HTR-8/SVneo (cell line): ENCODE data around the gene BLCAP.
A peak's percentile ranks its signal among the peaks of the same experiment; 100 is the strongest.
"Not testable (repeated sequence)": the region's sequence is repeated elsewhere in the genome, so short reads cannot be mapped to it uniquely, and the experiment has no call there.

ENCODE experiments used
- DNase-seq: peaks from one replicate; pipeline ENCODE4 v3.0.0; 2011; ENCODE audit warnings: low spot score, mixed read lengths; ENCODE audit not compliant: insufficient read length
- FAIRE-seq: peaks from 2 replicates; lab custom pipeline; 2011; peaks lifted over from hg19 to GRCh38; lab: Jason Lieb, UNC

The BLCAP gene

DNA sequence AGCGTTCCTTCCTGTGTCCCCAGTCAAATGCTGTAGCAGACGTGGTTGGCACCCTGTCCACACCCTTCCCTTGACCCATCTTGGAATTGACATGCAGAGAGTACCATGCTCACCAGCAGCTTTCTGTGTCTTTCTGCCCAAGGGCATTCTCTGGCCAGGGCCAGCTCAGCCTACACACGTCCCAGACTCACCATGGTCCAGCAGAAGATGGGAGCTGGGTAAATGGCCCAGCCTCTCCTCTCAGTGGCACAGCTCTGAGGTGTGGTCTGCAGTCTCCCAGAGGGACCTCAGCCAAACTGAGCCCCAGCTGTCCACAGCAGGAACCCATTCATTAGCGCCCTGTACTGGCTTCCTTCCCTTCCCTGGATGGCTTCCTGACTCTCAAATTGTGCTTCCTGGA is 31.1 kb upstream of the BLCAP start:
- peak; percentile 16 for FAIRE-seq
- DNase-seq: no peak

DNA sequence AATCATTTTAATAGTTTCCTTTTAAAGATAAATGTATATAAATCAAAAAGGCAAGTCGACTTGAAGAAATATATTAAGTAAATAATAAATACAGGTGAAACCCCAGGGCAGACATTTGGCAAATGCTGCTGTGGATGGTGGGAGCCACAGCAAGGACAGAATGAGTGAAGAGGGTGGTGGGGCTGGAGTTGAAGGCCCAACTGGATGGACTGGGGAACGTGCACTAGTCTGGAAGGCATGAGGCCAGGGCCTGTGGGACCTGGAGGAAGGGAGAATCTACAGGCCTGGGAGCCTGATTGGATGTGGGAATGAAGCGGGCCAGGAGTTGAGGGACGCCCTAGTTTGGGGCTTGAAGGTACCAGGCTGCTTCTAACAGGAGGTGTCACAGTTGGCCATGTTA is 30.6 kb upstream of the BLCAP start:
- FAIRE-seq: no peak
- no peak for DNase-seq

DNA sequence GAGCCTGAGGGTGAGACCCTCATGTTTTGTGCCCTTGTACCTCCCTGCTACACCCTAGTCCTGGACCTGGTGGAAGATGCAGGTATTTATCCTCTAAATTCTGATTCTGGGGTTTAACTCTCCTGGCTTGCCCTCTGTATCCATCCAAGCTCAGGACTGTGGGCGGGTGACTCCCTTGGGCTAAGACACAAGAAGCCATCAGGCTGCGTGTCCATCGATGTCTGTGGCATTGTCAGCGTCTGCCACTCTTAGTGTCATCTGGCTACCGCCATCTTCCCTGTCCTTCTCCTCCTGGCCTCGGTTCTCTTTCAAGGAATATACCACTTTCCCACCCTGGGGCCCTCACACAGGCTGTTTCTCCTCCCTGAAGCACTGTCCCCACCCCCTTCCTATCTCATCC is 28.9 kb upstream of the BLCAP start:
- FAIRE-seq: no peak

DNA sequence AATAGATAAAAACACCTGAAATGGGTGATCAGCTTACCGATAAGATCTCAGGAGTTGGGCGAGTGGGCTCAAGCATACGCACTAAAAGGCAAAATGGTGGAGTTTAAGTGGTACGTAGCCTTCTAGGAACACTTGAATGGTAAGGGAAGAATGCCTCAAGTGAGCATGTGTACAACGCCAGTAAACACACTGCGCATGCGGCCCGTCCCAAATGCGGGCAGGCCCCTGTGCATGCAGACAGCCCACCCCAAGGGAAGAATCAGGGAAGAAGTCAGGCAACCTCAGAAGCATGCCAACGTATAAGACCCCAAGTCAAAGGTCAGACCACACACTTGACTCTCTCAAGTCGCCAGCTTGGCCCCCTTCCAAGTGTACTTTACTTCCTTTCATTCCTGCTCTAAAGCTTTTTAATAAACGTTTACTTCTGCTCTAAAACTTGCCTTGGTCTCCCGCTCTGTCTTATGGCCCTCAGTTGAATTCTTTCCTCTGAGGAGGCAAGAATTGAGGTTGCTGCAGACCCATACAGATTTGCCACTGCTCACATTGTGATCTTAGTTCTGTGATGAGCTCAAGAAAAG is 27.1 kb upstream of the BLCAP start:
- DNase-seq, FAIRE-seq: not testable (repeated sequence)

More for the DNA sequence above, 28.9 kb upstream of the BLCAP start:
- no peak for DNase-seq

DNA sequence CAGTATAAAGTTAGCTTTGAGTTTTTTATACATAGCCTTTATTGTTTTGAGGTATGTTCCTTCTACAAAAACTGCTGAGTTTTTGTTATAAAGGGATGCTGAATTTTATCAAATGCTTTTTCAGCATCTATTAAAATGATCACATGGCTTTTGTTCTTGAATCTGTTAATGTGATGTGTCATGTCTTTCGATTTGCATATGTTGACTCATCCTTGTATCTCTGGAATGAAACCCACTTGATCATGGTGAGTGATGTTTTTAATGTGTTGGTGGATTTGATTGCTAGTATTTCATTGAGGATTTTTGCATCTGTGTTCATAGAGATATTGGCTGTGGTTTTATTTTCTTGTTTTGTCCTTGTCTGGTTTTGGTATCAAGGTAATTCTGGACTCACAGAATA is 24.7 kb upstream of the BLCAP start:
- FAIRE-seq (peak; percentile 86), DNase-seq (no peak)

DNA sequence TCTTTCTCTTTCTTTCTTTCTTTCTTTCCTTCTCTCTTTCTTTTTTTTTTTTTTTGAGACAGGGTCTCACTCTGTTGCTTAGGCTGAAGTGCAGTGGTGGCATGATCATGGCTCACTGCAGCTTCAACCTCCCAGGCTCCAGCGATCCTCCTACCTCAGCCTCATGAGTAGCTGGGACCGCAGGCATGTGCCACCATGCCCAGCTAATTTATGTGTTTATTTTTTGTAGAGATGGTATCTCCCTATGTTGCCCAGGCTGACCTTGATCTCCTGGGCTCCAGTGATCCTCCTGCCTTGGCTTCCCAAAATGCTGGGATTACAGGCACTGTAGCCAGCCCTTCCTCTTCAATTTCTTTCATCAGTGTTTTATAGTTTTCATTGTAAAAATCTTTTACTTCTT is 24.0 kb upstream of the BLCAP start:
- DNase-seq, FAIRE-seq: not testable (repeated sequence)

DNA sequence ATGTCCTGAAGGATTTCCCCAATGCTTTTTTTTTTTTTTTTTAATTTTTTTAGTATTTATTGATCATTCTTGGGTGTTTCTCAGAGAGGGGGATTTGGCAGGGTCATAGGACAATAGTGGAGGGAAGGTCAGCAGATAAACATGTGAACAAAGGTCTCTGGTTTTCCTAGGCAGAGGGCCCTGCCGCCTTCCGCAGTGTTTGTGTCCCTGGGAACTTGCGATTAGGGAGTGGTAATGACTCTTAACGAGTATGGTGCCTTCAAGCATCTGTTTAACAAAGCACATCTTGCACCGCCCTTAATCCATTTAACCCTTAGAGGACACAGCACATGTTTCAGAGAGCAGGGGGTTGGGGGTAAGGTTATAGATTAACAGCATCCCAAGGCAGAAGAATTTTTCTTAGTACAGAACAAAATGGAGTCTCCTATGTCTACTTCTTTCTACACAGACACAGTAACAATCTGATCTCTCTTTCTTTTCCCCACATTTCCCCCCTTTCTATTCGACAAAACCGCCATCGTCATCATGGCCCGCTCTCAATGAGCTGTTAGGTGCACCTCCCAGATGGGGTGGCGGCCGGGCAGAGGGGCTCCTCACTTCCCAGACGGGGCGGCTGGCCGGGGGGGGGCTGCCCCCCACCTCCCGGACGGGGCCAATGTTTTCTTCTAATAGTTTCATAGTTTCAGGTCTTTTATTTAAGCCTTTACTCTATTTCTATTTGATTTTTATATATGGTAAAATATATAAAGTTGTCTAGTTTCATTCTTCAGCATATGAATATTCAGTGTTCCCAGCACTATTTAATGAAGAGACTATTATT is 22.6 kb upstream of the BLCAP start:
- not testable (repeated sequence) for FAIRE-seq, DNase-seq

DNA sequence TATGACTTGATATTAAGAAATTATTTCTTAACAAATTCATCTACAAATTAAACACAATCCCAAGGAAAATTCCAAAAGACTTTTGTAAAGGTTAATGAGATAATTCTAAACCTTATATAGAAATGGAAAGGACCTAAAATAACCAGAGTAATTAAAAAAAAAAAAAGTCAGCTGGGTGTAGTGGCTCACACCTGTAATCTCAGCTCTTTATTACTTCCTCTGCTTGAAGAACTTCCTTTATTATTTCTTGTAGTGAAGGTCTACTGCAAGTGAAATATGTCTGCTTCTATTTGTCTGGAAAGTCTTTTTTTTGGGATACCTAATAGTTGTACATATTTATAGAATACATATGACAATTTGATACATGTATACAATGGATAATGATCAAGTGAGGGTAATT is 20.2 kb upstream of the BLCAP start:
- no peak for FAIRE-seq
- no peak for DNase-seq

DNA sequence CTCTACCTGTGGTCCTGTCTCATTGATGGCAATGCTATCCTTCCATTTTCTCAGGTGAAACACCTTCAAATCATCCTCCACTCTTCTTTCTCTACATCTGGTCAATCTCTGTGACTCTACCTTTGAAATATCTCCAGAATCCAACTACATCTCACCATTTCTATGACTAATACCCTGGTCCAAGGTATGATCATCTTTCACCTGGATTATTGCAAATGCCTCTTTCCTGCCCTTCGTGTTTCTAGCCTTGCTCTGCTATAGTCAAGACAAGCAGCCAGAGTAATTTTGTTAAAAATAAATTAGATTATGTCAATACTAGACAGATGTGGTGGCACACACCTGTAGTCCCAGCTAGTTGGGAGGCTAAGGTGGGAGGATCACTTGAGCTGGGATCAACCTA is 17.8 kb upstream of the BLCAP start:
- DNase-seq (no peak), FAIRE-seq (peak; percentile 65)

DNA sequence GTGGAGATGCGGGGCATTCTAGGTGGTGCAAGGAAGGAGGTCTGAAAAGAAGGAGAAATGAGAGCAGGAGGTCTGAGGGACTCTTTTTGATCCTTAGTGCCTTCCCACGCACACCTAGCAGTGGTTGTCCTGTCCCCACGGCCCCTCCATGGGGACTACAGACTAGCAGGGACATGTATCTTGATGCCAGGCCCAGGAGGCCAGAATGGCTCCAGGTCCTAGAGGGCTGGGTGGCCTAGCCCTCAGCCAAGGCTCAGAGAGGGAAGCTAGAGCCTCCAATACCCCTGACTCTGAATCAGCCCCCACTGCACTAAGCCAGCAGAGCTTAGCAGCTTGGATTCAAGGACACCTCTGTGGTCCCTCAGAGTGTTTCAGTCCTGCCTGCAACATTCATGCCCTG is 16.7 kb upstream of the BLCAP start:
- FAIRE-seq (peak; percentile 69), DNase-seq (no peak)

DNA sequence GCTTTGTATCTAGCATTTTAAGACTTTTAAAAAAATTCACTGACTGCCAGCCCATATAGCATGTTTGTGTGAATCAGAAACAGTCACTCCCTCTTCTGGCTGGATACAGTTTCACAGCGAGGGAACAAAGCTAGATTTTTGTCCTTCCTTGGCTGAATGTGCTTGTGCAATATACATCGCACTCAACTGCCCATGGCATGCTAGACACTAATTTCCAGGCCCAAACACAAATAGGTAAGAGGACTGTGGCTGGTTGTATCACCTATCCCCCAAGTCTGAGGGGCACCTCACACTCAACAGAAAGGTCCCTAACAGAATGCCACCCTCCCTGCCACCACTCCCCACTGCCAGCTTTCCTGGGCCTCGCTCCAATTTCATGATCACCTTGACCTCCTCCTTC is 16.2 kb upstream of the BLCAP start:
- FAIRE-seq (peak; percentile 89), DNase-seq (peak; percentile 86)

DNA sequence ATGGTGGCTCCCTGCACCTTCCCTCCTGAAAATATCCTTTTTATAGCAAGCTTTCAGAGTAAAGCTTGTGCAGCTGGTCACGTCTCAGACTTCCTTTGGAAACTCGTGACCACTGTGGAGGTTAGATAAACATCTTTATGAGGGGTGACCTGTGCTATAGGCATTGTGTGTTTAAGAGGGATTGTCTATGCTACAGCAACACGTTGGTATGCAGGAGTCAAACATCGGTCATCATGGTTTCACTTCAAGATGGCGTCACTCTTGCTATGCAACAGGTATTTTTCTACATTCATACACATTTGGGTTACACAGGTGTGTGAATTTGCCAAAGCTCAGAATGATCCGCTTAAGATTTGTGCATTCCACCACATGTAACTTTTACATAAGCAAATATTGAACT is 14.6 kb upstream of the BLCAP start:
- DNase-seq (no peak), FAIRE-seq (peak; percentile 97)

DNA sequence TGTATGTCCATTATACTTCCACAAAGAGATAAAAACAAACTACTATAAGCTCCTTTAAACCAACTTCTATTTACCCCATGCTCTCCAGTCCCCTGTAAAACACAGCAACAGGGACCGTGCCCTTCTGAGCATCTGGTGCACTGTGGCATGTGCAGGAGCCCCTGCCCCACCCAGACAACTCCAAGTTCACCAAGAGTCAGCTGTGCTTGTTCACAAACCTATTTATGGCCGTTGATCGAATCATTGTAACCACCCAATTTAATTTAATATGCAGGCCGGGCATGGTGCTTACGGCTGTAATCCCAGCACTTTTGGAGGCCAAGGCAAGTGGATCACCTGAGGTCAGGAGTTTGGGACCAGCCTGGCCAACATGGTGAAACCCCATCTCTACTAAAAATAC is 13.7 kb upstream of the BLCAP start:
- DNase-seq (no peak), FAIRE-seq (no peak)

DNA sequence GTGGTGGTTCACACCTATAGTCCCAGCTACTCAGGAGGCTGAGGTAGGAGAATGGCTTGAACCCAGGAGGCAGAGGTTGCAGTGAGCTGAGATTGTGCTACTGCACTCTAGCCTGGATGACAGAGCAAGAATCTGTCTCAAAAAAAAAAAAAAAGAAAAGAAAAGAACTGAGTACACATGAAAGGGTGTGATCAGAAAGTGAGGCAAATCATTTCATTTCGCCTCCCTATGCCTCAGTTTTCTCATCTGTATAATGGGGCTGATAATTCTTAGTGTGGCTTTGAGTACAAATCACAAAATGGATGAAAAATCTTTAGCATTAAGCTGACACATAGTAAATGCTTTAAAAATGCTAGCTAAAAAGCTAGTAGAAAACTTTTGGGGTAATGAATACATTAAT is 13.2 kb upstream of the BLCAP start:
- not testable (repeated sequence) for DNase-seq, FAIRE-seq

DNA sequence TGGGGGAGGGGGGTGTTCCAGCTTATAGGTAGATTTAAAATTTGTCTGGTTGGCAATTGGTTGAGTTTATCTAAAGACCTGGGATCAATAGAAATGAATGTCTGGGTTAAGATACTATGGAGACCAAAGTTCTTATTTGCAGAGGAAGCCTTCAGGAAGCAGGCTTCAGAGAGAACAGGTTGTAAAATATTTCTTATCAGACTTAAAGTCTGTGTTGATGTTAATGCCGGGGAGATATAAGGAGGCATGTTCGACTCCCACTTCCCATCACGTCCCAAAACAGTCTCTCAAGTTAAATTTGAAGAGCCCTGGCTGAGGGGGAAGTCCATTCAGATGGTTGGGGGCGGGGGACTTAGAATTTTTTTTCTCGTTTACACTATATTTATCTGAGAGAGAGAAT is 12.3 kb upstream of the BLCAP start:
- FAIRE-seq (no peak), DNase-seq (no peak)

DNA sequence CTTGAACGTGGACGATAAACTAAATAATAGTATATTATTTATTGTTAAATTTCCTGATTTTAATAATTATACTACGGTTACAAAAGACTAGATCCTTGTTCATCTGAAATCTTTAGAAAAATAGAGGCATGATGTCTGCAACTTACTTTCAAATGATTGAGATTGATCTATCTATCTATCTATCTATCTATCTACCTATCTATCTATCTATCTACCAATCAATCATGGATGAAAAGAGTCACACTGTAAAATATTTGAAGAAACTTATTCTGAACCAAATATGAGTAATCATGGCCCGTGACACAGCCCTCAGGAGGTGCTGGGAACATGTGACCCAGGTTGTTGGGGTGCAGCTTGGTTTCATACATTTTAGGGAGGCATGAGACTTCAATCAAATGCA is 11.7 kb upstream of the BLCAP start:
- DNase-seq (no peak), FAIRE-seq (no peak)

DNA sequence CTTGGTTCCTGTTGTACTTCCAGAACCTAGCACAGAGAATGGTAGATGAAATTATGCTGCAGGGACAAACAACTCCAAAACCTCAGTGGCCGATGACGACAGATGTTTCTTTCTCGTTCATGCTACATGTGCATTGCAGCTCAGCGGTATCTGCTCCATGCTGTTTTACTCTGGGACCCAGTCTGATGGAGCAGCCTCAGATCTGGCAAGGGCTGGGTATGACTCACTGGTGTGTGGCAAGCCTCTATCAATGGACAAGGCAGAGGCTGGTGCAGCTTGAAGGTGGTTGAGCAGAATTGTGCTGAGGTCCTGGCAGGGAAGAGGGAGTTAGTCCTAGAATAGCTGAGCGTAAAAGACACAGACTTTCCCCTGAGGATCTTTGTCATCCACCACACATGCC is 10.3 kb upstream of the BLCAP start:
- FAIRE-seq: peak; percentile 49
- DNase-seq: no peak

DNA sequence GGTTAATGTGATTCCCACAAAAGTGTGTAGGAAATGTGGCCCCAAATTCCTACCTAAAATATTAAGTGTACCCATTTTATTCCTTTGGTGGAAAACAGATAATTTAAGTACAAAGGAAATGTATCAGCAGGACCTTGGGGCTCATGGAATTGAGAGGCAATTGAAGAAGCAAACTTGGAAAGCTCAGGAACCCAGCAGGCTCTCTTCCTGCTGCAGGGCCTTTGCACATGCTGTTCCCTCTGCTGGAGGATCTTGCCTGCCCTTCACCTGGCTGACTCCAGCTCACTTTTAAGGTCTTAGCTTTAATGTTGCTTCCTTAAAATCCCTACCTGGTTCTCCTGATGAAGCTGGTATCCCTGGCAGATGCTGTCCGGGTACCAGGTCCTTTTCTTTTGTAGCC is 9.8 kb upstream of the BLCAP start:
- DNase-seq: no peak
- no peak for FAIRE-seq

DNA sequence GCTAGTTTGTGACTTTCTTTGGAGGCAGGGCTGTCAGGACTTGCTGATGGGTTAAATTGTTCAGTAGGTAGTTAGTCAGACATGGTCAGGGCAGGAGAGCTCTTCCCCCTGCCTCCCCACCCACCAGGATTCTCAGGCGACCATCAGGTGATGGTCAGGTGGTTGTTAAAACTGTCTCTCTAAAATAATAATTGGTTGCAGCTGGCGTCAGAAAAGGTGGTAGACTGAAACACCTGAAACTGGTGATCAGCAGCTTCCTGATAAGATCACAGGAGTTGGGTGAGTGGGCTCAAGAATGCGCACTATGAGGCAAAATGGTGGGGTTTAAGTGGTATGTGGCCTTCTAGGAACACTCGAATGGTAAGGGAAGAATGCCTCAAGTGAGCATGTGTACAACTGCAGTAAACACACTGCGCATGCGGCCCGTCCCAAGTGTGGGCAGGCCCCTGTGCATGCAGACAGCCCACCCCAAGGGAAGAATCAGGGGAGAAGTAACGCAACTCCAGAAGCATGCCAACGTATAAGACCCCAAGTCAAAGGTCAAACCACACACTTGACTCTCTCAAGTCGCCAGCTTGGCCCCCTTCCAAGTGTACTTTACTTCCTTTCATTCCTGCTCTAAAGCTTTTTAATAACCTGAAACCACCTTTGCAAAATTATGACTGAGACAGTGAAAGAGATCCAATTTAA is 7.9 kb upstream of the BLCAP start:
- DNase-seq: no peak
- peak; percentile 60 for FAIRE-seq

DNA sequence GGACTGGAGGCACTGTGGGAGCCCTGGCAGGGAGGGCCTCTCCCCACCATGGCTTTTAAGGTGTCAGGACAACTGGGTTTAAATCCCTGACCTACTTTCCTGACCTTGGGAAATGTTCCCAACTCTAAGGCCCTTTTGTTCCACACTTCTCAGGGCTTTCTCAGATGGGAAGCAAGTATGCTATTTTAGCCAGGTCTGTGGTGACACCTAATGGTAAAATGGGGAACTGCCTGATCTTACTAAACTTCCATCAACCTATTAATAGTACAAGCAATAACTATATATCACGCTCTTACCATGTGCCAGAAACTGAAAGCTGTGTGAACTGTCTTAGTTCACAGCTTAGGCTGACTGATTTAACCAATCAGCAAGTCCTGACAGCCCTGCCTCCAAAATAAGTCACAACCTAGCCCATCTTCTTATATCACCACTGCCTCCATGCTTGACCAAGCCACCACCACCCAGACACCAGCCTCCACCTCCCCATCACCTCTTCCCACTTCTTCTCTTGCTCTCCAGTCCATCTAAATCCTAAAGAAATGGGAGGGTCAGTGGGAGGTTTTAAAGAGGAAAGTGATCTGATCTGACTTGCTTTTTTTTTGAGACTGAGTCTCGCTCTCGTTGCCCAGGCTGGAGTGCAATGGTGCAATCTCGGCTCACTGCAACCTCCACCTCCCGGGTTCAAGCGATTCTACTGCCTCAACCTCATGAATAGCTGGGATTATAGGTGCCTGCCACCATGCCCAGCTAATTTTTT is 6.9 kb upstream of the BLCAP start:
- peak; percentile 80 for DNase-seq

More for the DNA sequence above, 6.9 kb upstream of the BLCAP start:
- FAIRE-seq: peak; percentile 72
